Tibial nerve (tissue), 4 donors: ENCODE results near the gene ADAMTS4.

Experiments
- EP300 ChIP-seq, 2 donors: sonication (generic); formaldehyde crosslinking; IDR thresholded peaks; one replicate each; pipeline ENCODE4 v1.6.1; 2017; ENCODE audit warnings: antibody characterized with exemption in 2 of 2, mild to moderate bottlenecking in 1 of 2
- POLR2A ChIP-seq, 2 donors: fragments of 450-650 bp; IDR thresholded peaks; one replicate each; pipeline ENCODE4 v1.6.1; 2017; ENCODE audit warnings: antibody characterized with exemption in 2 of 2, mild to moderate bottlenecking in 2 of 2, moderate library complexity in 2 of 2
- TF ChIP-seq, protein P1 (sequence below), 5 experiments: fragments of 200-600 bp in 3 of 5; fragments of 450-650 bp in 2 of 5; sonication (generic) in 3 of 5; IDR thresholded peaks; one replicate each; pipeline ENCODE4 v1.5.1; 2016 to 2019; ENCODE audit warnings: antibody characterized with exemption in 5 of 5, mild to moderate bottlenecking in 3 of 5, moderate library complexity in 2 of 5

DNA sequence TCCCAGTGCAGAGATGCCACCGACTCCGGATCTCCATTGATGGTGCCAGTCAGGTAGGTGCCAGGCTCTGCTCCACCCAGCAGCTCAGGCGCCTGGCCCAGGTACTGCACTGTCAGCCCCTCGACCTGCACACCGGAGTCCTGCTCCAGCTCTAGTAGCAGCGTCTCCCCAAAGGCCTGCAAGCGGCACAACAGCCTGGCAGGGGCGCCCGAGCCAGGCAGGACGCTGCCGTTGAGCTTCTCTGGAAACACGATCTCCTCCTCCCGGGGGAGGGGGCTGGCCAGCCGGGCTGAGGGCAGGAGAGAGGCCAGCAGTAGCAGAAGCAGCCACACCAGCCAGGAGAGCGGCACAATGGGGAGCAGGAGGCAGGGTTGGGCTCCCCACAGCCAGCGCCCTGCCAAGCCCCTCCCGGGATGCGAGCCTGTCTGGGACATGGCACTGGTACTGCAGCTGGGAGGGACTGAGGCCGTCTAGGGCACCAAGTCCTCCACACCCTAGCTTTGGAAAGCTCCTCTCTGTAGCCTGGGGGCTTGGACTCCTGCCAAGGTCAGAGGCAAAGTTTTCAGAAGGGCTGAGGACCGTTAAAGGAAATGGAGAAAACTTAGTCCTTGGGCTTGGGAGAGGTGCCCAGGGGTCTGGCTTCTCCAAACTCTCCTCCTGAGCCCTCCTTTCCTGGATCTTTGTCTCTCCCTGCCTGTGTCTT lies 509 bp downstream of the ADAMTS4 start:
- TF ChIP-seq, protein P1, sequence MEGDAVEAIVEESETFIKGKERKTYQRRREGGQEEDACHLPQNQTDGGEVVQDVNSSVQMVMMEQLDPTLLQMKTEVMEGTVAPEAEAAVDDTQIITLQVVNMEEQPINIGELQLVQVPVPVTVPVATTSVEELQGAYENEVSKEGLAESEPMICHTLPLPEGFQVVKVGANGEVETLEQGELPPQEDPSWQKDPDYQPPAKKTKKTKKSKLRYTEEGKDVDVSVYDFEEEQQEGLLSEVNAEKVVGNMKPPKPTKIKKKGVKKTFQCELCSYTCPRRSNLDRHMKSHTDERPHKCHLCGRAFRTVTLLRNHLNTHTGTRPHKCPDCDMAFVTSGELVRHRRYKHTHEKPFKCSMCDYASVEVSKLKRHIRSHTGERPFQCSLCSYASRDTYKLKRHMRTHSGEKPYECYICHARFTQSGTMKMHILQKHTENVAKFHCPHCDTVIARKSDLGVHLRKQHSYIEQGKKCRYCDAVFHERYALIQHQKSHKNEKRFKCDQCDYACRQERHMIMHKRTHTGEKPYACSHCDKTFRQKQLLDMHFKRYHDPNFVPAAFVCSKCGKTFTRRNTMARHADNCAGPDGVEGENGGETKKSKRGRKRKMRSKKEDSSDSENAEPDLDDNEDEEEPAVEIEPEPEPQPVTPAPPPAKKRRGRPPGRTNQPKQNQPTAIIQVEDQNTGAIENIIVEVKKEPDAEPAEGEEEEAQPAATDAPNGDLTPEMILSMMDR (IDR thresholded peaks at IDR 0.05) = peak in 1 of 5 experiments; percentile 4
- no peak for TF ChIP-seq POLR2A (IDR thresholded peaks at IDR 0.05)
- no peak for TF ChIP-seq EP300 (IDR thresholded peaks at IDR 0.05)
